Peyer's patch (tissue), 4 donors: Measurements from ENCODE around the gene SLC39A5. TPM values are rescaled to one million over a fixed set of nuclear protein-coding genes. Genes with fewer than 3 reads are reported as not detected.
"Not testable (repeated sequence)": the region's sequence is repeated elsewhere in the genome, so short reads cannot be mapped to it uniquely, and the experiment has no call there.

Source experiments
- DNase-seq, 3 donors: peaks; one replicate each; pipeline ENCODE4 v3.0.0-alpha.2; 2017 to 2019
- H3K27ac ChIP-seq, 4 donors: fragments of 200-600 bp; sonication (generic); one replicate each; pipeline ENCODE4 v1.5.1; 2016 to 2019
- H3K27me3 ChIP-seq, 2 donors: fragments of 200-600 bp; sonication (generic); one replicate each; pipeline ENCODE4 v1.5.1; 2019
- H3K36me3 ChIP-seq, 3 donors: fragments of 200-600 bp; sonication (generic); one replicate each; pipeline ENCODE4 v1.5.1; 2016 to 2019
- H3K4me1 ChIP-seq, 4 donors: fragments of 200-600 bp; sonication (generic); one replicate each; pipeline ENCODE4 v1.5.1; 2016 to 2019
- H3K4me3 ChIP-seq, 4 donors: fragments of 200-600 bp; sonication (generic); 1 replicate in 3 of 4; 2 replicates in 1 of 4; pipeline ENCODE4 v1.5.1; 2016 to 2019; ENCODE audit warnings: mild to moderate bottlenecking in 1 of 4
- H3K9me3 ChIP-seq, 4 donors: fragments of 200-600 bp; sonication (generic); one replicate each; pipeline ENCODE4 v1.5.1; 2016 to 2019; ENCODE audit warnings: mild to moderate bottlenecking in 1 of 4
- POLR2A ChIP-seq, 2 donors: fragments of 450-650 bp; IDR thresholded peaks; one replicate each; pipeline ENCODE4 v1.5.1; 2017; ENCODE audit warnings: antibody characterized with exemption in 2 of 2, mild to moderate bottlenecking in 2 of 2, moderate library complexity in 2 of 2
- total RNA-seq, 4 donors: library from RNA; depleted of rRNA; stranded (reverse); fragments of >200 nt; gene quantifications; one replicate each; pipeline ENCODE4 v1.1.0, GENCODE V29; 2016
- TF ChIP-seq, protein P1 (sequence below), 6 experiments: fragments of 450-650 bp in 4 of 6; fragments of 200-600 bp in 2 of 6; sonication (generic) in 1 of 6; IDR thresholded peaks; one replicate each; pipeline ENCODE4 v1.5.1; 2017 to 2019; ENCODE audit warnings: antibody characterized with exemption in 6 of 6, mild to moderate bottlenecking in 3 of 6, moderate library complexity in 1 of 6

SLC39A5 gene
- total RNA-seq, 4 donors from 2014 or later: 96.6 to 950 (median 626) TPM

DNA sequence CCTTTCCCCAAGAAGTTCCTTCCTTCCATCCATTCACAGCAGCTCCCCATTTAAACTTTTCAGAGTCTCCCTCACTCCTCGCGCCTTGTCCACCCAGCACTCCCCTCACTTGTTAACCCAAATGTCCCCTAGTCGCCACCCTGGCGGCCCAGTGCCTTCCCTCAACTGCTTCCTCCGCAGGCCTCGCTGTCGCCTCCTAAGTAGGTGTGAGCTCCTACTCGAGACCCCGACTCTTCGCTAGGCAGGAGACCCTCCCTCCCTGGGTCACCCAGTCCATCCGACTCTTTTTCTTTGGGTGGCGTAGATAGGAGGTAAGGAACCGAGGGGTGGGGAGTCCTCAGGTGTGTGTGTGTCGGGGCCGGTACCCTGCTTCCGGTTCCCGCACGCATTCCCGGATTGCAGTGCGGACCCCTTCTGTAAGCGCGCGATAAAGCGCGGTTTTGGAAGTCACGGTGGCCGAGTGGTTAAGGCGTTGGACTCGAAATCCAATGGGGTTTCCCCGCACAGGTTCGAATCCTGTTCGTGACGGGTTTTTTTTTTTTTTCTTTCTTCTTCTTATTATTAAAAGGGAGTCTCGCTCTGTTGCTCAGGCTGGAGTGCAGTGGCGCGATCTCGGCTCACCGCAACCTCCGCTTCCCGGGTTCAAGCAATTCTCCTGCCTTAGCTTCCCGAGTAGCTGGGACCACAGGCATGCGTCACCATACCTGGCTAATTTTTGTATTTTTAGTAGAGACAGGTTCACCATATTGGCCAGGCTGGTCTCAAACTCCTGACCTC lies 39.7 kb upstream of the SLC39A5 start:
- peak; percentile 78 to 89 (median 87) for DNase-seq
- no peaks in the 10 kb centered on the region for H3K9me3 ChIP-seq
- H3K27me3 ChIP-seq: no peaks in the 10 kb centered on the region
- H3K4me3 ChIP-seq: peak overlapping the region; percentile 89 to 98 (median 94)
- H3K27ac ChIP-seq: peak overlapping the region; percentile 91 to 95 (median 93)
- H3K36me3 ChIP-seq: peaks cover 0 to 15% (median 0%) of the 10 kb centered on the region in 3 donors
- peaks cover 3 to 18% (median 7%) of the 10 kb centered on the region in 4 donors for H3K4me1 ChIP-seq
- TF ChIP-seq POLR2A (IDR thresholded peaks at IDR 0.05): peak in 1 of 2 donors; percentile 16
- TF ChIP-seq, protein P1, sequence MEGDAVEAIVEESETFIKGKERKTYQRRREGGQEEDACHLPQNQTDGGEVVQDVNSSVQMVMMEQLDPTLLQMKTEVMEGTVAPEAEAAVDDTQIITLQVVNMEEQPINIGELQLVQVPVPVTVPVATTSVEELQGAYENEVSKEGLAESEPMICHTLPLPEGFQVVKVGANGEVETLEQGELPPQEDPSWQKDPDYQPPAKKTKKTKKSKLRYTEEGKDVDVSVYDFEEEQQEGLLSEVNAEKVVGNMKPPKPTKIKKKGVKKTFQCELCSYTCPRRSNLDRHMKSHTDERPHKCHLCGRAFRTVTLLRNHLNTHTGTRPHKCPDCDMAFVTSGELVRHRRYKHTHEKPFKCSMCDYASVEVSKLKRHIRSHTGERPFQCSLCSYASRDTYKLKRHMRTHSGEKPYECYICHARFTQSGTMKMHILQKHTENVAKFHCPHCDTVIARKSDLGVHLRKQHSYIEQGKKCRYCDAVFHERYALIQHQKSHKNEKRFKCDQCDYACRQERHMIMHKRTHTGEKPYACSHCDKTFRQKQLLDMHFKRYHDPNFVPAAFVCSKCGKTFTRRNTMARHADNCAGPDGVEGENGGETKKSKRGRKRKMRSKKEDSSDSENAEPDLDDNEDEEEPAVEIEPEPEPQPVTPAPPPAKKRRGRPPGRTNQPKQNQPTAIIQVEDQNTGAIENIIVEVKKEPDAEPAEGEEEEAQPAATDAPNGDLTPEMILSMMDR (IDR thresholded peaks at IDR 0.05): peak in 1 of 6 experiments; percentile 3

DNA sequence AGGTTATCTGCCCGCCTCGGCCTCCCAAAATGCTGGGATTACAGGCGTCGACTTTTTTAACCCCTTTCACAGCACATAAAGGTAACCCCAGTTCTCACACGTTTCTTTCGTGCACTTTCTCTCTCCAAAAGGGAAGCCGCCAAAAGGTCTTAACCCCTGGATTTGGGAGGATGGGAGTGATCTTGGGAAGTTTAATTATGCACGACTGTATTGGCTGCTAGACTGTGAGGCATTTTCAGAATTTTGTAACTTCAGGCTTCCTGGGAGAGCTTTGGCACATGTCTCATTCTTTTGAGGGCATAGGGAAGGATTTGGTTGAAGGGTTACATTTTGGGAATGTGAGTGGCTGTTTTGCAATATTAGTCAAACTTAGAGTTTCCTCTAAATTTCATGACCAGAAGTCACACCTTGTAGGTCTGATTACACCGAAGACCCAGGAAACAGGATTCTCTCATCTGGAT lies 39.1 kb upstream of the SLC39A5 start:
- H3K4me1 ChIP-seq: peaks cover 3 to 18% (median 7%) of the 10 kb centered on the region in 4 donors
- peak overlapping the region; percentile 89 to 98 (median 94) for H3K4me3 ChIP-seq
- no peaks in the 10 kb centered on the region for H3K9me3 ChIP-seq
- TF ChIP-seq, protein P1 (IDR thresholded peaks at IDR 0.05): no peak
- TF ChIP-seq POLR2A (IDR thresholded peaks at IDR 0.05): peak in 1 of 2 donors; percentile 11
- H3K36me3 ChIP-seq: peaks cover 0 to 9% (median 0%) of the 10 kb centered on the region in 3 donors
- DNase-seq: no peak
- no peaks in the 10 kb centered on the region for H3K27me3 ChIP-seq
- peak overlapping the region; percentile 91 to 95 (median 93) for H3K27ac ChIP-seq

DNA sequence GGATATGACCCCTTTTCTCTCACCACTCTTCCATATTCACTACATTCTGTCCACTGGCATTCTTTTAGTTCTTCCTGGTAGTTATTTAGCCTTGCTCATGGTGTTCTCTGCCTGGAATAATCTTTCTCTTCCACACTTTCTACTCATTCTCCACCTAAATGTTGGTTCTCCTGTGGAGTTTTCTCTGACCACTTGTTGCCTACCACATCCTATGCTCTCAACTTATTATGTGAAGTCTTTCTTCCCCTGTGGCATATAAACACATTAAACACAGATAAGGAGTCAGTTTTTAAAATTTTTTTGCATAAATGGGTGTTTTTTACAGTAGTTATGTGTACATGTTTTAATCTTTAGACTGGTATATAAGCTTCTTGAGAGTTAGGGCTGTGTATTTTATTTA lies 37.3 kb upstream of the SLC39A5 start:
- no peak for DNase-seq
- no peak overlapping the region for H3K4me3 ChIP-seq
- no peaks in the 10 kb centered on the region for H3K9me3 ChIP-seq
- H3K27ac ChIP-seq: no peak overlapping the region
- TF ChIP-seq, protein P1 (IDR thresholded peaks at IDR 0.05): no peak
- no peak for TF ChIP-seq POLR2A (IDR thresholded peaks at IDR 0.05)
- peaks cover 0 to 12% (median 7%) of the 10 kb centered on the region in 4 donors for H3K4me1 ChIP-seq
- no peaks in the 10 kb centered on the region for H3K27me3 ChIP-seq
- H3K36me3 ChIP-seq: no peaks in the 10 kb centered on the region

DNA sequence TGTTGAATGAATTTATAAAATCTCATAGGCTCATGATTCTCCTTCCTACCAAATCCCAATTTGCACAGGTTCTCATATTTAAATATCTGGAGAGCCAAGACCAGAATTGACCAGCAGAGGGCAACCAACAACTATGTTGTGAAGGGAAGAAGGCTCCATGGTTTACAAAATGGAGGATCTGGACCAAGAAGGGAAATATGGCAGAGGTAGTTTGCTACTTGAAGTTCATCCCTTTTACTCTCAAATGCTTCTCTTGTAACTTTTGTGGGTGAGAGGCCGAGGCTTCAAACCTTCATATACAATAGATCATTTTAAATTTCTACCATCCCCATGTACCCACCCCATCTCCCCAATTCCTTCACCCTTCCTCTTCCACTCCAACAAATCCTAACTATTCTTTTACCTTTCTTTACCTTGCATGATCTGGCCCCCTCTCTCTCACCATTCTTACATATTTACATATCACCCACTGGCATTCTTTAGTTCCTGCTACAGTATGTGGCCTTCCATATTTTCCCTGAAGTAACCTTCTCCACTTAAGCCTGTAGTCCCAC lies 36.7 kb upstream of the SLC39A5 start:
- H3K4me3 ChIP-seq: no peak overlapping the region
- H3K27ac ChIP-seq: no peak overlapping the region
- no peaks in the 10 kb centered on the region for H3K36me3 ChIP-seq
- peak in 2 of 3 donors; percentile 89 to 94 for DNase-seq
- no peaks in the 10 kb centered on the region for H3K27me3 ChIP-seq
- no peaks in the 10 kb centered on the region for H3K9me3 ChIP-seq
- TF ChIP-seq, protein P1 (IDR thresholded peaks at IDR 0.05): peak; percentile 81 to 97 (median 94)
- TF ChIP-seq POLR2A (IDR thresholded peaks at IDR 0.05): no peak
- peaks cover 0 to 7% (median 4%) of the 10 kb centered on the region in 4 donors for H3K4me1 ChIP-seq

DNA sequence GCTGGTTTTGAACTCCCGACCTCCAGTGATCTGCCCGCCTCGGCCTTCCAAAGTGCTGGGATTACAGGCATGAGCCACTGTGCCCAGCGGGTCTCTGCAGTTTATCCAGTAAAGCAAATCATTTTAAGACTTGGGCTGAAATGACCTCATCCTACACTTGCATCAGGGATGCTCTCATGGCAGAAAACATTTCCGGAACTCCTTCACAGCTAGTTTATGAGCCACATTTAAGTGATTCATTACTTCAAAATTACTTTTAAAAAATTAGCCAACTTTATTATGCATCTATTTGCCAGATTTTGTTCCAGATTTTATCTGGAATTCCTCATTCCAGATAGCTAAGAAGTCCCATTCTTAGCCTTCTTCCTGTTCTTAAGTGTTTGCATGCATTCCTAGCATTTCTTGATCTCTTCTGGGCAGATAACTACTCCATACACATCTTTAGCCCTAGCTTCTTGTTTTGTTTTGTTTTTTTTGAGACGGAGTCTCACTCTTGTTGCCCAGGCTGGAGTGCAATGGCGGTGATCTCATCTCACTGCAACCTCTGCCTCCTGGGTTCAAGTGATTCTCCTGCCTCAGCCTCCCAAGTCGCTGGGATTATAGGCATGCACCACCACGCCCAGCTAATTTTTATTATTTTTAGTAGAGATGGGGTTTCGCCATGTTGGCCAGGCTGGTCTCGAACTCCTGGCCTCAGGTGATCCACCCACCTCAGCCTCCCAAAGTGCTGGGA lies 32.9 kb upstream of the SLC39A5 start:
- H3K27me3 ChIP-seq, H3K36me3 ChIP-seq, DNase-seq, H3K4me3 ChIP-seq, H3K4me1 ChIP-seq, H3K9me3 ChIP-seq: not testable (repeated sequence)
- peak overlapping the region in 2 of 4 donors; percentile 42 to 49 for H3K27ac ChIP-seq
